Measurements from ENCODE around the gene WFDC9.
"Not testable (repeated sequence)": the region's sequence is repeated elsewhere in the genome, so short reads cannot be mapped to it uniquely, and the experiment has no call there.

WFDC9 gene

DNA sequence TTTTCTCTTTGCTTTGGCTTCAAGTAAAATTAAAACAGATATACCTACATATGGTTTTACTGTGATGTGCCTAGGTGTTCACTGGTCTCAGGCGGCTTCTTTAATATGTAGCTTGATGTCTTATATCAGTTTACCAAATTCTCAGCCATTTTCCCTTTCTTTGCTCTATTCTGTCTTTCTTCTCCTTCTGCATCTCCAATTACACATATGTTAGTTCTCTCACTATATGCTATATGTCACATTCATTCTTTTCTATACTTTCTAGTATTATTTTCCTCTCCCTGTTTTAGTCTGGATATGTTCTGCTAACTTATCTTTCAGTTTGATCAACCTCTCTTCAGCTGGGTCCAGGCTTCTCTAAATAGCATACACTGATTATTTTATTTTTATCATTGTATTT lies 37.6 kb downstream of the WFDC9 start:
- H3K79me2 ChIP-seq (ENCODE audit: control insufficient read depth, insufficient read depth, low read length, unreplicated experiment) = no peaks in the 10 kb centered on the region
- no peak overlapping the region for H3K27ac ChIP-seq (ENCODE audit: low read depth, low read length)
- no peak overlapping the region for H2AFZ ChIP-seq (ENCODE audit: low read length, unreplicated experiment)
- H3K4me1 ChIP-seq (ENCODE audit: control insufficient read depth, insufficient read depth, low read length, unreplicated experiment) = no peaks in the 10 kb centered on the region
- H3K36me3 ChIP-seq (ENCODE audit: insufficient read depth, low read length) = no peaks in the 10 kb centered on the region
- no peak overlapping the region for H3K4me3 ChIP-seq (ENCODE audit: low read depth, low read length)
- H3K27me3 ChIP-seq (ENCODE audit: insufficient read depth, low read length) = peaks cover 29% of the 10 kb centered on the region; the same call in 1 of the 2 replicates

GRCh38 chr20:45592574-45593189 lies 38.4 kb downstream of the WFDC9 start:
- Histone ChIP-seq H3K4me1 (ENCODE audit: control insufficient read depth, insufficient read depth, low read length, unreplicated experiment) (no peaks in the 10 kb centered on the region), H3K4me3 (ENCODE audit: low read depth, low read length) (no peak overlapping the region), H3K27me3 (ENCODE audit: insufficient read depth, low read length) (peaks cover 20% of the 10 kb centered on the region; the same call in 1 of the 2 replicates), H2AFZ (ENCODE audit: low read length, unreplicated experiment) (no peak overlapping the region), H3K79me2 (ENCODE audit: control insufficient read depth, insufficient read depth, low read length, unreplicated experiment) (no peaks in the 10 kb centered on the region), H3K27ac (ENCODE audit: low read depth, low read length) (no peak overlapping the region), H3K36me3 (ENCODE audit: insufficient read depth, low read length) (no peaks in the 10 kb centered on the region)

DNA sequence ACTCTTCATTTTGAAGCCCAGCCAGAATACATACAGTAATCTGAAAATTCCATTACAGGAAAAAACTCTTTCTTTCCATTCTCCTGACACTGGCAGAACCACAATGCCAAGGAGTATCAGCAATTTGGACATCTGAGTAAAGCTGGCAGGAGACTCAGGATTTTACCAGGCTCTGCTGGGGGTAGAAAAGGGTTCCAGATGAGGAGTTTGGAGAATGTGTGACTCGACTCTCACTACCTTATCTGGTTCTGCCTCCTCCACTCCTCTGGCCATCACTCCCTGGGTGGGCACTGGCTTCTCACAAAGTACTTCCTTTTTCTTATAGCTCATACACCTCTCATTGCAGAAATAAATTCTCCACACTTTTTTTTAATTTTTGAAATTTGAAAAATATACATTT lies 41.4 kb downstream of the WFDC9 start:
- H3K4me1 ChIP-seq (ENCODE audit: control insufficient read depth, insufficient read depth, low read length, unreplicated experiment) = no peaks in the 10 kb centered on the region
- no peaks in the 10 kb centered on the region for H3K79me2 ChIP-seq (ENCODE audit: control insufficient read depth, insufficient read depth, low read length, unreplicated experiment)

DNA sequence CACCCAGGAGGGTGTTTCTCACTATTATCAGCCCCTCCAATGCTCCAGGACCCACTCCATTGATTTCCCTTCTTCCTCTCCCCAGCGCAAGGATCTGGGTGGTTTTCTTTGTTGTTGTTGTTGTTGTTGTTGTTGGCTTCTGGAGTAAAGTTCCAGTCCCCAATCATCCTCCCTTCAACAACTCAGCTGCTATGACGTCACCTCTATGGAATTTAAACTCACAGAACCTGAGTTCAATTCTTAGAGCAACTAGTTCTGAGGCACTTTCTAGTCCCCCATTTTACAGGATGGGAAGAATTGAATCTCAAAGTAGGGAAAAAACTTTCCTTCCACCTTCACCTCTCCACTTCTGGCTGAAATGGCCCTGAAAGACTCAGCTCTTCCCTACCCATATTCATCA lies 42.3 kb downstream of the WFDC9 start:
- Histone ChIP-seq H3K27me3 (ENCODE audit: insufficient read depth, low read length) (0 out of 2 replicates have a peak, but pooled peaks cover 5% of the 10 kb centered on the region), H3K79me2 (ENCODE audit: control insufficient read depth, insufficient read depth, low read length, unreplicated experiment) (no peaks in the 10 kb centered on the region), H3K27ac (ENCODE audit: low read depth, low read length) (no peak overlapping the region), H2AFZ (ENCODE audit: low read length, unreplicated experiment) (no peak overlapping the region), H3K4me1 (ENCODE audit: control insufficient read depth, insufficient read depth, low read length, unreplicated experiment) (no peaks in the 10 kb centered on the region), H3K4me3 (ENCODE audit: low read depth, low read length) (no peak overlapping the region), H3K36me3 (ENCODE audit: insufficient read depth, low read length) (no peaks in the 10 kb centered on the region)

More for the DNA sequence above, 41.4 kb downstream of the WFDC9 start:
- Histone ChIP-seq H3K27ac (ENCODE audit: low read depth, low read length) (no peak overlapping the region), H3K27me3 (ENCODE audit: insufficient read depth, low read length) (peaks cover 6% of the 10 kb centered on the region; the same call in 1 of the 2 replicates), H3K36me3 (ENCODE audit: insufficient read depth, low read length) (no peaks in the 10 kb centered on the region), H3K4me3 (ENCODE audit: low read depth, low read length) (no peak overlapping the region), H2AFZ (ENCODE audit: low read length, unreplicated experiment) (no peak overlapping the region)

GRCh38 chr20:45585986-45586385 lies 45.1 kb downstream of the WFDC9 start:
- not testable (repeated sequence) for H3K4me3 ChIP-seq (ENCODE audit: low read depth, low read length); H3K27me3 ChIP-seq (ENCODE audit: insufficient read depth, low read length)

DNA sequence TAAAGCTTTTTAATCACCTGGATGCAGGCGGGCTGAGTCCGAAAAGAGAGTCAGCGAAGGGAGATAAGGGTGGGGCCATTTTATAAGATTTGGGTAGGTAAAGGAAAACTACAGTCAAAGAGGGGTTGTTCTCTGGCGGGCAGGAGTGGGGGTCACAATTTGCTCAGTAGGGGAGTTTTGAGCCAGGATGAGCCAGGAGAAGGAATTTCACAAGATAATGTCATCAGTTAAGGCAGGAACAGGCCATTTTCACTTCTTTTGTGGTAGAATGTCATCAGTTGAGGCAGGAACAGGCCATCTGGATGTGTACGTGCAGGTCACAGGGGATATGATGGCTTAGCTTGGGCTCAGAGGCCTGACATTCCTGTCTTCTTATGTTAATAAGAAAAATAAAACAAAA lies 46.8 kb downstream of the WFDC9 start:
- not testable (repeated sequence) for H3K27ac ChIP-seq (ENCODE audit: low read depth, low read length); H3K79me2 ChIP-seq (ENCODE audit: control insufficient read depth, insufficient read depth, low read length, unreplicated experiment); H3K36me3 ChIP-seq (ENCODE audit: insufficient read depth, low read length); H2AFZ ChIP-seq (ENCODE audit: low read length, unreplicated experiment); H3K4me1 ChIP-seq (ENCODE audit: control insufficient read depth, insufficient read depth, low read length, unreplicated experiment); H3K27me3 ChIP-seq (ENCODE audit: insufficient read depth, low read length); H3K4me3 ChIP-seq (ENCODE audit: low read depth, low read length)

More at GRCh38 chr20:45585986-45586385, 45.1 kb downstream of the WFDC9 start:
- not testable (repeated sequence) for H3K79me2 ChIP-seq (ENCODE audit: control insufficient read depth, insufficient read depth, low read length, unreplicated experiment); H2AFZ ChIP-seq (ENCODE audit: low read length, unreplicated experiment); H3K4me1 ChIP-seq (ENCODE audit: control insufficient read depth, insufficient read depth, low read length, unreplicated experiment); H3K36me3 ChIP-seq (ENCODE audit: insufficient read depth, low read length); H3K27ac ChIP-seq (ENCODE audit: low read depth, low read length)

GRCh38 chr20:45583502-45583901 lies 47.6 kb downstream of the WFDC9 start:
- Histone ChIP-seq H3K36me3 (ENCODE audit: insufficient read depth, low read length) (no peaks in the 10 kb centered on the region), H3K27me3 (ENCODE audit: insufficient read depth, low read length) (0 out of 2 replicates have a peak, but pooled peaks cover 3% of the 10 kb centered on the region), H3K4me3 (ENCODE audit: low read depth, low read length) (no peak overlapping the region), H2AFZ (ENCODE audit: low read length, unreplicated experiment) (no peak overlapping the region), H3K4me1 (ENCODE audit: control insufficient read depth, insufficient read depth, low read length, unreplicated experiment) (no peaks in the 10 kb centered on the region), H3K79me2 (ENCODE audit: control insufficient read depth, insufficient read depth, low read length, unreplicated experiment) (no peaks in the 10 kb centered on the region), H3K27ac (ENCODE audit: low read depth, low read length) (no peak overlapping the region)

DNA sequence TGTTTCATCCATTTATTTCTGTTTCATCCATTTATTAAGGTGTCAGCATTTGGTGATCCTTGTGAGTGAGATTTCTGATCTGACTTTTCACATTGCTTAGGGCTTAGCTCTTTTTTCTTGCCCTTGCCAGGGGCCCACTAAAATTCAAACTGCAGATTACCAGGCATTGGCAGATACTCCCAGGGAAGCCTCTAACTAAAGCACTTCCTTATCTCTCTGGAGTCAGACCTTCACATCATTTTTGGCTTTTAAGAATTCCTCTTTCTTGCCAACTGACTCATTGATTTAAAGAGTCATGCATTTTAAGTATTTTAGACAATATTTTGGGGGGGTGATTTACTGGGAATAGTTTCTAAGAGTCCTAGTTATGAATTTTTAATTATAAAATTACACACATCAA lies 49.4 kb downstream of the WFDC9 start:
- H3K4me3 ChIP-seq (ENCODE audit: low read depth, low read length) = no peak overlapping the region
- H3K36me3 ChIP-seq (ENCODE audit: insufficient read depth, low read length) = no peaks in the 10 kb centered on the region
- H3K27me3 ChIP-seq (ENCODE audit: insufficient read depth, low read length) = 0 out of 2 replicates have a peak, but pooled peaks cover 3% of the 10 kb centered on the region
- H3K79me2 ChIP-seq (ENCODE audit: control insufficient read depth, insufficient read depth, low read length, unreplicated experiment) = no peaks in the 10 kb centered on the region
- no peaks in the 10 kb centered on the region for H3K4me1 ChIP-seq (ENCODE audit: control insufficient read depth, insufficient read depth, low read length, unreplicated experiment)
- no peak overlapping the region for H2AFZ ChIP-seq (ENCODE audit: low read length, unreplicated experiment)
- H3K27ac ChIP-seq (ENCODE audit: low read depth, low read length) = no peak overlapping the region

DNA sequence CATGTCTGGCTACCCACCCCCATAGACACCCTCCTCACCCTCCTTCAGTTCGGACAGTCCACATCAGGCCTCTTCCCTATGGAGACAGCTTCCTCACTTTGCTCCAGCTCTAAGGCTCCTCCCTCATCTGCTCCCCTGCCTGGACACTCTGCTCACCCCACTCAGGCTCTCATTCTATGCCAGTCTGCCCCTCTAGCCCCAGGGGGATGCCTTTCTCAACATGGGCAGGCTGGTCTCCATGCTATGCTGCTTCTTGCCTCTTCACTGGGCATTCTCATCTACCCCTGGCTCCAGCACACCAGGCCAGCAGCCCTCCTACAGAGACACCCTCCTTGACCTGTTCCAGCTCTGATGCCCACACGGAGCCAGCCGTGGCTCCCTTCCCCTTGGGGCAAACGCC lies 51.9 kb downstream of the WFDC9 start, which contains the start of gene WFDC8:
TSS of gene WFDC8 (minus strand) at position 101 of the 400 bp plus-strand sequence. CDS start at position 64, 37 bp downstream.
- H3K36me3 ChIP-seq (ENCODE audit: insufficient read depth, low read length) = no peaks in the 10 kb centered on the region
- H3K79me2 ChIP-seq (ENCODE audit: control insufficient read depth, insufficient read depth, low read length, unreplicated experiment) = no peaks in the 10 kb centered on the region
- H3K27ac ChIP-seq (ENCODE audit: low read depth, low read length) = no peak within 1 kb of the TSS
- no peak within 1 kb of the TSS for H3K4me3 ChIP-seq (ENCODE audit: low read depth, low read length)
- no peaks in the 10 kb centered on the region for H3K4me1 ChIP-seq (ENCODE audit: control insufficient read depth, insufficient read depth, low read length, unreplicated experiment)
- H2AFZ ChIP-seq (ENCODE audit: low read length, unreplicated experiment) = no peak within 1 kb of the TSS
- H3K27me3 ChIP-seq (ENCODE audit: insufficient read depth, low read length) = 0 out of 2 replicates have a peak, but pooled peaks cover 3% of the 10 kb centered on the region

- Histone ChIP-seq H3K4me1 (ENCODE audit: control insufficient read depth, insufficient read depth, low read length, unreplicated experiment) (no peaks in the 10 kb centered on the region), H3K4me3 (ENCODE audit: low read depth, low read length) (no peak overlapping the region), H3K79me2 (ENCODE audit: control insufficient read depth, insufficient read depth, low read length, unreplicated experiment) (no peaks in the 10 kb centered on the region), H2AFZ (ENCODE audit: low read length, unreplicated experiment) (no peak overlapping the region), H3K36me3 (ENCODE audit: insufficient read depth, low read length) (no peaks in the 10 kb centered on the region), H3K27me3 (ENCODE audit: insufficient read depth, low read length) (0 out of 2 replicates have a peak, but pooled peaks cover 3% of the 10 kb centered on the region), H3K27ac (ENCODE audit: low read depth, low read length) (no peak overlapping the region)
Observed at GRCh38 chr20:45578231-45578630, 52.9 kb downstream of the WFDC9 start.

DNA sequence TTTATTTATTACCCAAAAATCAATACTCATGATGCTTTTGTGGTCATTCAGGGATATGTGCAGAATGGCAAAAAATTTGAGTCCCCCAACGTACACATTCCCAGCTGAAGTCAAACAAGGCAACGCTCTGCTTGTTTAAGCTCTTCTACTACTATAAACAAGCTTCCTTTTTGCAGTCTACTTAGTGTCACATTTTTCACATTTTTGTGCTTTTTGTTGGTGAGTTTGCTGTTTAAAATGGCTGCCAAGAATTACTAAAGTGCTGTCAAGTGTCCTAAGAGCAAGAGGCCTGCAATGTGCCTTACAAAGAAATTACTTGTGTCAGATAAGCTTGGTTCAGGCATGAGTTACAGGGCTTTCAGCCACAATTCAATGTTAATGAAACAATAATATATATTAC lies 54.1 kb downstream of the WFDC9 start:
- no peak overlapping the region for H2AFZ ChIP-seq (ENCODE audit: low read length, unreplicated experiment)
- H3K27me3 ChIP-seq (ENCODE audit: insufficient read depth, low read length) = 0 out of 2 replicates have a peak, but pooled peaks cover 3% of the 10 kb centered on the region
- no peak overlapping the region for H3K27ac ChIP-seq (ENCODE audit: low read depth, low read length)
- H3K4me3 ChIP-seq (ENCODE audit: low read depth, low read length) = no peak overlapping the region
- no peaks in the 10 kb centered on the region for H3K4me1 ChIP-seq (ENCODE audit: control insufficient read depth, insufficient read depth, low read length, unreplicated experiment)
- H3K36me3 ChIP-seq (ENCODE audit: insufficient read depth, low read length) = no peaks in the 10 kb centered on the region
- no peaks in the 10 kb centered on the region for H3K79me2 ChIP-seq (ENCODE audit: control insufficient read depth, insufficient read depth, low read length, unreplicated experiment)

All from ACC112 (cell line).